ENCODE results near the gene TGFBR3. TPM values are rescaled to one million over a fixed set of nuclear protein-coding genes. Genes with fewer than 3 reads are reported as not detected.

Gene TGFBR3
- total and polyA plus RNA-seq, 2 of the 8 experiments (the other 6 are each of a cell fraction or from before 2014, with no cell fraction given) = 2.0 to 6.1 TPM

DNA sequence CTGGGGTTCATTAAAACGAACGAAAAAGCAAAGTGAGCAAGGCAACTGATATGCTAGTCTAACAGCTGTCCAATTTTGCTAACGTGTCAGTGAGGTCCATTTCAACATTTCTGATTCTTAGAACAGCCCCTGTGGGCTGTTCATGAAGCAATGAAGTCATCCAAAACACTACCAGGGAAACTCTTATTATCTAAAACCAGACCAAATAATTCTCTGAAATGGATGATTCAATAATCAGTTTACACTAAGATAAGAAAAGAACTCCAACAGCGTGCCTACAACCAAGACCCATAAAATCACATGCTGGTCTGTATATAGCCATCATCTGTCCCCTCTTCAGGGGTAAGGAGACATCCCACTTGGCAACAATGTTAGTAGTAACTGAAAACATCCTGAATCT lies 122.7 kb downstream of the TGFBR3 start:
- Histone ChIP-seq H3K27ac (ENCODE audit: low read depth, low read length) (no peak overlapping the region), H2BK20ac (ENCODE audit: low read length) (no peak overlapping the region), H4K5ac (ENCODE audit: insufficient read length, low read depth, low read length) (no peak overlapping the region), H2BK120ac (replicated peaks; ENCODE audit: low read depth, low read length) (no peak overlapping the region), H3K4me1 (replicated peaks in 1 of 4; ENCODE audit: control insufficient read depth in 3 of 4, insufficient read depth in 4 of 4, low read length in 3 of 4) (peaks cover 0 to 3% (median 0%) of the 10 kb centered on the region in 4 experiments; a peak in 1 of 7 replicates), H3K9ac (replicated peaks in 1 of 4; ENCODE audit: extremely low read depth in 1 of 4, low read depth in 3 of 4, low read length in 3 of 4) (no peak overlapping the region), H3K79me1 (ENCODE audit: low read depth, low read length) (no peaks in the 10 kb centered on the region), H3K14ac (ENCODE audit: insufficient read length) (no peak overlapping the region), H3K4me3 (ENCODE audit: extremely low read depth in 1 of 4, insufficient read depth in 2 of 4, low read depth in 3 of 4, low read length in 4 of 4) (no peak overlapping the region), H2AK5ac (ENCODE audit: low read depth, low read length) (no peak overlapping the region), H3K18ac (ENCODE audit: extremely low read depth, low read length) (no peak overlapping the region), H3K4me2 (ENCODE audit: insufficient read depth in 1 of 2, low read depth in 2 of 2, low read length in 2 of 2) (no peak overlapping the region), H4K20me1 (replicated peaks in 1 of 2; ENCODE audit: control insufficient read depth in 1 of 2, insufficient read depth in 2 of 2, low read length in 2 of 2) (no peaks in the 10 kb centered on the region), H4K91ac (replicated peaks; ENCODE audit: insufficient read length, low read length) (no peak overlapping the region), H3K23me2 (ENCODE audit: low read depth, low read length) (no peaks in the 10 kb centered on the region; the same call in 1 of the 2 replicates), H3K4ac (replicated peaks; ENCODE audit: insufficient read length, low read depth, low read length) (no peak overlapping the region), H4K8ac (ENCODE audit: extremely low read depth, insufficient read depth, low read length) (no peak overlapping the region), H3K36me3 (ENCODE audit: control insufficient read depth in 2 of 4, insufficient read depth in 4 of 4, low read length in 3 of 4) (no peaks in the 10 kb centered on the region), H2BK5ac (ENCODE audit: low read depth, low read length) (no peak overlapping the region), H2BK15ac (ENCODE audit: low read length) (no peak overlapping the region), H3K27me3 (replicated peaks in 1 of 4; ENCODE audit: control insufficient read depth in 3 of 4, extremely low read depth in 1 of 4, insufficient read depth in 3 of 4, low read length in 3 of 4) (no peaks in the 10 kb centered on the region), H3K9me3 (ENCODE audit: insufficient read depth in 2 of 2, low read depth in 1 of 2, low read length in 1 of 2) (no peaks in the 10 kb centered on the region), H2AFZ (ENCODE audit: low read length) (no peak overlapping the region), H3K23ac (ENCODE audit: insufficient read length) (no peak overlapping the region), H3K56ac (replicated peaks; ENCODE audit: insufficient read length, low read depth, low read length) (no peak overlapping the region), H2BK12ac (ENCODE audit: low read depth, low read length) (no peak overlapping the region), H3K79me2 (ENCODE audit: control insufficient read depth in 1 of 2, insufficient read depth in 2 of 2, low read length in 2 of 2) (no peaks in the 10 kb centered on the region)
- 91% methylated on average over 4 of the region's 4 CpGs; no CpG with 5 or more reads in 1 of the 2 experiments for WGBS, 2 experiments (ENCODE audit: extremely low coverage in 1 of 2, insufficient coverage in 1 of 2, insufficient read length in 1 of 2, insufficient replicate concordance in 2 of 2, low coverage in 1 of 2, low lambda C conversion rate in 2 of 2, missing lambda C conversion rate in 1 of 2)
- ChIA-PET POLR2A (ENCODE audit: partially characterized antibody) (interaction anchor here (1.1 kb wide), 1 partner anchor 29 kb away, joined by 3 read pairs; no protein-coding TSS in a partner anchor), CTCF (ENCODE audit: partially characterized antibody) (interaction anchor here (0.6 to 2.6 kb wide), 10 partner anchors 9 to 251 kb away, joined by 3 to 16 read pairs (median 5); partner anchors contain the start of gene TGFBR3)
- DNase-seq (ENCODE audit: low read depth in 1 of 2, low spot score in 2 of 2) (no peak), FAIRE-seq (no peak)
- TF ChIP-seq TAF1 (IDR thresholded peaks at IDR 0.05; ENCODE audit: low read depth, low read length) = no peak
- no peak for TF ChIP-seq CBX5 (IDR thresholded peaks at IDR 0.05; ENCODE audit: low read depth, low read length)
- TF ChIP-seq HDAC2 (IDR thresholded peaks at IDR 0.05; ENCODE audit: borderline replicate concordance in 1 of 2, low read depth in 2 of 2, low read length in 2 of 2) = no peak
- TF ChIP-seq JUN (IDR thresholded peaks at IDR 0.05; ENCODE audit: low read depth, low read length) = no peak
- no peak for TF ChIP-seq SRF (IDR thresholded peaks at IDR 0.05; ENCODE audit: low read depth, low read length)
- no peak for TF ChIP-seq BACH1 (IDR thresholded peaks at IDR 0.05; ENCODE audit: low read length)
- TF ChIP-seq BRCA1 (IDR thresholded peaks at IDR 0.05; ENCODE audit: low read depth, low read length) = no peak
- TF ChIP-seq, protein P1, sequence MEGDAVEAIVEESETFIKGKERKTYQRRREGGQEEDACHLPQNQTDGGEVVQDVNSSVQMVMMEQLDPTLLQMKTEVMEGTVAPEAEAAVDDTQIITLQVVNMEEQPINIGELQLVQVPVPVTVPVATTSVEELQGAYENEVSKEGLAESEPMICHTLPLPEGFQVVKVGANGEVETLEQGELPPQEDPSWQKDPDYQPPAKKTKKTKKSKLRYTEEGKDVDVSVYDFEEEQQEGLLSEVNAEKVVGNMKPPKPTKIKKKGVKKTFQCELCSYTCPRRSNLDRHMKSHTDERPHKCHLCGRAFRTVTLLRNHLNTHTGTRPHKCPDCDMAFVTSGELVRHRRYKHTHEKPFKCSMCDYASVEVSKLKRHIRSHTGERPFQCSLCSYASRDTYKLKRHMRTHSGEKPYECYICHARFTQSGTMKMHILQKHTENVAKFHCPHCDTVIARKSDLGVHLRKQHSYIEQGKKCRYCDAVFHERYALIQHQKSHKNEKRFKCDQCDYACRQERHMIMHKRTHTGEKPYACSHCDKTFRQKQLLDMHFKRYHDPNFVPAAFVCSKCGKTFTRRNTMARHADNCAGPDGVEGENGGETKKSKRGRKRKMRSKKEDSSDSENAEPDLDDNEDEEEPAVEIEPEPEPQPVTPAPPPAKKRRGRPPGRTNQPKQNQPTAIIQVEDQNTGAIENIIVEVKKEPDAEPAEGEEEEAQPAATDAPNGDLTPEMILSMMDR (IDR thresholded peaks at IDR 0.05; ENCODE audit: control extremely low read depth in 1 of 3, insufficient read depth in 1 of 3, low read depth in 1 of 3, low read length in 3 of 3) = no peak
- TF ChIP-seq POU5F1 (IDR thresholded peaks at IDR 0.05; ENCODE audit: low read depth, low read length) = no peak
- no peak for TF ChIP-seq JUND (IDR thresholded peaks at IDR 0.05; ENCODE audit: low read length)
- TF ChIP-seq CBX8 (IDR thresholded peaks at IDR 0.05; ENCODE audit: borderline replicate concordance, low read depth, low read length) = no peak
- no peak for TF ChIP-seq POLR2AphosphoS5 (IDR thresholded peaks at IDR 0.05; ENCODE audit: low read depth, low read length)

Measured in H1 (cell line).